ENCODE measurements around the gene FCGBP. TPM values are rescaled to one million over a fixed set of nuclear protein-coding genes. Genes with fewer than 3 reads are reported as not detected.

The FCGBP gene
- total RNA-seq, 1 donor from 2014 or later, result 5.7 TPM

GRCh38 chr19:39924952-39925351, 9.5 kb downstream of the FCGBP start:
- Histone ChIP-seq H3K4me1 (ENCODE audit: control insufficient read depth in 3 of 3, insufficient read depth in 3 of 3, low read length in 3 of 3) (no peaks in the 10 kb centered on the region), H3K27me3 (ENCODE audit: control insufficient read depth in 3 of 3, insufficient read depth in 3 of 3, low read length in 3 of 3) (no peaks in the 10 kb centered on the region), H3K4me3 (ENCODE audit: low read length in 3 of 3) (no peak overlapping the region)

GRCh38 chr19:39924389-39924788, 10.0 kb downstream of the FCGBP start:
- Histone ChIP-seq H3K4me1 (ENCODE audit: control insufficient read depth in 3 of 3, insufficient read depth in 3 of 3, low read length in 3 of 3) (no peaks in the 10 kb centered on the region), H3K9me3 (ENCODE audit: control insufficient read depth in 3 of 3, low read length in 3 of 3) (no peaks in the 10 kb centered on the region), H3K4me3 (ENCODE audit: low read length in 3 of 3) (no peak overlapping the region), H3K9ac (ENCODE audit: low read depth in 1 of 3, low read length in 3 of 3) (no peak overlapping the region), H3K27me3 (ENCODE audit: control insufficient read depth in 3 of 3, insufficient read depth in 3 of 3, low read length in 3 of 3) (no peaks in the 10 kb centered on the region), H3K27ac (ENCODE audit: low read depth, low read length) (no peak overlapping the region), H3K36me3 (ENCODE audit: control insufficient read depth in 3 of 3, insufficient read depth in 3 of 3, low read length in 3 of 3) (no peaks in the 10 kb centered on the region)

More at GRCh38 chr19:39924952-39925351, 9.5 kb downstream of the FCGBP start:
- Histone ChIP-seq H3K27ac (ENCODE audit: low read depth, low read length) (no peak overlapping the region), H3K36me3 (ENCODE audit: control insufficient read depth in 3 of 3, insufficient read depth in 3 of 3, low read length in 3 of 3) (no peaks in the 10 kb centered on the region), H3K9me3 (ENCODE audit: control insufficient read depth in 3 of 3, low read length in 3 of 3) (peaks cover 0 to under 1% (median 0%) of the 10 kb centered on the region in 3 donors), H3K9ac (ENCODE audit: low read depth in 1 of 3, low read length in 3 of 3) (no peak overlapping the region)

GRCh38 chr19:39923862-39924261, 10.6 kb downstream of the FCGBP start:
- H3K4me1 ChIP-seq (ENCODE audit: control insufficient read depth in 3 of 3, insufficient read depth in 3 of 3, low read length in 3 of 3), result no peaks in the 10 kb centered on the region
- H3K4me3 ChIP-seq (ENCODE audit: low read length in 3 of 3), result no peak overlapping the region
- H3K27me3 ChIP-seq (ENCODE audit: control insufficient read depth in 3 of 3, insufficient read depth in 3 of 3, low read length in 3 of 3), result no peaks in the 10 kb centered on the region
- no peaks in the 10 kb centered on the region for H3K36me3 ChIP-seq (ENCODE audit: control insufficient read depth in 3 of 3, insufficient read depth in 3 of 3, low read length in 3 of 3)
- no peak overlapping the region for H3K9ac ChIP-seq (ENCODE audit: low read depth in 1 of 3, low read length in 3 of 3)
- no peaks in the 10 kb centered on the region for H3K9me3 ChIP-seq (ENCODE audit: control insufficient read depth in 3 of 3, low read length in 3 of 3)
- H3K27ac ChIP-seq (ENCODE audit: low read depth, low read length), result no peak overlapping the region

- Histone ChIP-seq H3K9ac (ENCODE audit: low read depth in 1 of 3, low read length in 3 of 3) (no peak overlapping the region), H3K9me3 (ENCODE audit: control insufficient read depth in 3 of 3, low read length in 3 of 3) (no peaks in the 10 kb centered on the region), H3K4me3 (ENCODE audit: low read length in 3 of 3) (no peak overlapping the region), H3K4me1 (ENCODE audit: control insufficient read depth in 3 of 3, insufficient read depth in 3 of 3, low read length in 3 of 3) (no peaks in the 10 kb centered on the region), H3K27ac (ENCODE audit: low read depth, low read length) (no peak overlapping the region), H3K36me3 (ENCODE audit: control insufficient read depth in 3 of 3, insufficient read depth in 3 of 3, low read length in 3 of 3) (no peaks in the 10 kb centered on the region), H3K27me3 (ENCODE audit: control insufficient read depth in 3 of 3, insufficient read depth in 3 of 3, low read length in 3 of 3) (peaks cover 25 to 31% (median 27%) of the 10 kb centered on the region in 3 donors)
These were observed 14.5 kb downstream of the FCGBP start for GRCh38 chr19:39919976-39920375.

- no peaks in the 10 kb centered on the region for H3K36me3 ChIP-seq (ENCODE audit: control insufficient read depth in 3 of 3, insufficient read depth in 3 of 3, low read length in 3 of 3)
- H3K9ac ChIP-seq (ENCODE audit: low read depth in 1 of 3, low read length in 3 of 3), result no peak overlapping the region
- no peak overlapping the region for H3K27ac ChIP-seq (ENCODE audit: low read depth, low read length)
- peaks cover 28 to 42% (median 33%) of the 10 kb centered on the region in 3 donors for H3K27me3 ChIP-seq (ENCODE audit: control insufficient read depth in 3 of 3, insufficient read depth in 3 of 3, low read length in 3 of 3)
- no peak overlapping the region for H3K4me3 ChIP-seq (ENCODE audit: low read length in 3 of 3)
- H3K9me3 ChIP-seq (ENCODE audit: control insufficient read depth in 3 of 3, low read length in 3 of 3), result no peaks in the 10 kb centered on the region
- H3K4me1 ChIP-seq (ENCODE audit: control insufficient read depth in 3 of 3, insufficient read depth in 3 of 3, low read length in 3 of 3), result no peaks in the 10 kb centered on the region
These were observed 16.2 kb downstream of the FCGBP start for GRCh38 chr19:39918183-39918651.

GRCh38 chr19:39917561-39918182, 16.8 kb downstream of the FCGBP start:
- Histone ChIP-seq H3K4me3 (ENCODE audit: low read length in 3 of 3) (no peak overlapping the region), H3K9me3 (ENCODE audit: control insufficient read depth in 3 of 3, low read length in 3 of 3) (no peaks in the 10 kb centered on the region), H3K9ac (ENCODE audit: low read depth in 1 of 3, low read length in 3 of 3) (no peak overlapping the region), H3K36me3 (ENCODE audit: control insufficient read depth in 3 of 3, insufficient read depth in 3 of 3, low read length in 3 of 3) (no peaks in the 10 kb centered on the region), H3K4me1 (ENCODE audit: control insufficient read depth in 3 of 3, insufficient read depth in 3 of 3, low read length in 3 of 3) (no peaks in the 10 kb centered on the region), H3K27ac (ENCODE audit: low read depth, low read length) (no peak overlapping the region), H3K27me3 (ENCODE audit: control insufficient read depth in 3 of 3, insufficient read depth in 3 of 3, low read length in 3 of 3) (peaks cover 28 to 42% (median 33%) of the 10 kb centered on the region in 3 donors)

GRCh38 chr19:39916851-39917396, 17.5 kb downstream of the FCGBP start:
- no peak overlapping the region for H3K9ac ChIP-seq (ENCODE audit: low read depth in 1 of 3, low read length in 3 of 3)
- no peaks in the 10 kb centered on the region for H3K4me1 ChIP-seq (ENCODE audit: control insufficient read depth in 3 of 3, insufficient read depth in 3 of 3, low read length in 3 of 3)
- no peak overlapping the region for H3K4me3 ChIP-seq (ENCODE audit: low read length in 3 of 3)
- peaks cover 28 to 42% (median 33%) of the 10 kb centered on the region in 3 donors for H3K27me3 ChIP-seq (ENCODE audit: control insufficient read depth in 3 of 3, insufficient read depth in 3 of 3, low read length in 3 of 3)
- no peaks in the 10 kb centered on the region for H3K36me3 ChIP-seq (ENCODE audit: control insufficient read depth in 3 of 3, insufficient read depth in 3 of 3, low read length in 3 of 3)
- H3K27ac ChIP-seq (ENCODE audit: low read depth, low read length), result no peak overlapping the region
- no peaks in the 10 kb centered on the region for H3K9me3 ChIP-seq (ENCODE audit: control insufficient read depth in 3 of 3, low read length in 3 of 3)

GRCh38 chr19:39916236-39916635, 18.2 kb downstream of the FCGBP start:
- Histone ChIP-seq H3K4me1 (ENCODE audit: control insufficient read depth in 3 of 3, insufficient read depth in 3 of 3, low read length in 3 of 3) (no peaks in the 10 kb centered on the region), H3K9ac (ENCODE audit: low read depth in 1 of 3, low read length in 3 of 3) (no peak overlapping the region), H3K4me3 (ENCODE audit: low read length in 3 of 3) (no peak overlapping the region), H3K27me3 (ENCODE audit: control insufficient read depth in 3 of 3, insufficient read depth in 3 of 3, low read length in 3 of 3) (peaks cover 28 to 42% (median 33%) of the 10 kb centered on the region in 3 donors), H3K27ac (ENCODE audit: low read depth, low read length) (no peak overlapping the region), H3K36me3 (ENCODE audit: control insufficient read depth in 3 of 3, insufficient read depth in 3 of 3, low read length in 3 of 3) (no peaks in the 10 kb centered on the region), H3K9me3 (ENCODE audit: control insufficient read depth in 3 of 3, low read length in 3 of 3) (no peaks in the 10 kb centered on the region)

- Histone ChIP-seq H3K9ac (ENCODE audit: low read depth in 1 of 3, low read length in 3 of 3) (no peak overlapping the region), H3K27ac (ENCODE audit: low read depth, low read length) (no peak overlapping the region), H3K9me3 (ENCODE audit: control insufficient read depth in 3 of 3, low read length in 3 of 3) (no peaks in the 10 kb centered on the region), H3K4me3 (ENCODE audit: low read length in 3 of 3) (no peak overlapping the region), H3K36me3 (ENCODE audit: control insufficient read depth in 3 of 3, insufficient read depth in 3 of 3, low read length in 3 of 3) (no peaks in the 10 kb centered on the region), H3K27me3 (ENCODE audit: control insufficient read depth in 3 of 3, insufficient read depth in 3 of 3, low read length in 3 of 3) (peaks cover 28 to 42% (median 33%) of the 10 kb centered on the region in 3 donors), H3K4me1 (ENCODE audit: control insufficient read depth in 3 of 3, insufficient read depth in 3 of 3, low read length in 3 of 3) (no peaks in the 10 kb centered on the region)
These were observed 18.6 kb downstream of the FCGBP start for GRCh38 chr19:39915848-39916215.

GRCh38 chr19:39915101-39915847, 19.2 kb downstream of the FCGBP start:
- no peak overlapping the region for H3K27ac ChIP-seq (ENCODE audit: low read depth, low read length)
- peaks cover 28 to 42% (median 33%) of the 10 kb centered on the region in 3 donors for H3K27me3 ChIP-seq (ENCODE audit: control insufficient read depth in 3 of 3, insufficient read depth in 3 of 3, low read length in 3 of 3)
- no peak overlapping the region for H3K4me3 ChIP-seq (ENCODE audit: low read length in 3 of 3)

More at GRCh38 chr19:39915101-39915847, 19.2 kb downstream of the FCGBP start:
- H3K9me3 ChIP-seq (ENCODE audit: control insufficient read depth in 3 of 3, low read length in 3 of 3), result no peaks in the 10 kb centered on the region
- H3K4me1 ChIP-seq (ENCODE audit: control insufficient read depth in 3 of 3, insufficient read depth in 3 of 3, low read length in 3 of 3), result no peaks in the 10 kb centered on the region
- no peak overlapping the region for H3K9ac ChIP-seq (ENCODE audit: low read depth in 1 of 3, low read length in 3 of 3)
- no peaks in the 10 kb centered on the region for H3K36me3 ChIP-seq (ENCODE audit: control insufficient read depth in 3 of 3, insufficient read depth in 3 of 3, low read length in 3 of 3)
